ENCODE data around the gene ATF7.

Gene ATF7

GRCh38 chr12:53564941-53565340 is 61.2 kb downstream of the ATF7 start:
- H3K4me3 ChIP-seq (replicated peaks; ENCODE audit: low read depth, low read length) = no peak overlapping the region

GRCh38 chr12:53564278-53564677 is 61.9 kb downstream of the ATF7 start:
- no peak overlapping the region for H3K4me3 ChIP-seq (replicated peaks; ENCODE audit: low read depth, low read length)
- TF ChIP-seq CTCF (IDR thresholded peaks at IDR 0.05; ENCODE audit: low read depth, low read length, missing control alignments) = no peak

More at GRCh38 chr12:53564941-53565340, 61.2 kb downstream of the ATF7 start:
- no peak for DNase-seq (ENCODE audit: extremely low read depth, low read depth)
- TF ChIP-seq CTCF (IDR thresholded peaks at IDR 0.05; ENCODE audit: low read depth, low read length, missing control alignments) = no peak

GRCh38 chr12:53563452-53564028 is 62.6 kb downstream of the ATF7 start:
- H3K4me3 ChIP-seq (replicated peaks; ENCODE audit: low read depth, low read length) = no peak overlapping the region
- no peak for DNase-seq (ENCODE audit: extremely low read depth, low read depth)
- no peak for TF ChIP-seq CTCF (IDR thresholded peaks at IDR 0.05; ENCODE audit: low read depth, low read length, missing control alignments)

More at GRCh38 chr12:53564278-53564677, 61.9 kb downstream of the ATF7 start:
- DNase-seq (ENCODE audit: extremely low read depth, low read depth) = no peak

- DNase-seq (ENCODE audit: extremely low read depth, low read depth) = peak; percentile 61
- TF ChIP-seq CTCF (IDR thresholded peaks at IDR 0.05; ENCODE audit: low read depth, low read length, missing control alignments) = no peak
- no peak overlapping the region for H3K4me3 ChIP-seq (replicated peaks; ENCODE audit: low read depth, low read length)
Measured at GRCh38 chr12:53561590-53561953, 64.6 kb downstream of the ATF7 start.

- no peak for TF ChIP-seq CTCF (IDR thresholded peaks at IDR 0.05; ENCODE audit: low read depth, low read length, missing control alignments)
- no peak for DNase-seq (ENCODE audit: extremely low read depth, low read depth)
- H3K4me3 ChIP-seq (replicated peaks; ENCODE audit: low read depth, low read length) = no peak overlapping the region
Measured at GRCh38 chr12:53560912-53561589, 65.1 kb downstream of the ATF7 start.

- TF ChIP-seq CTCF (IDR thresholded peaks at IDR 0.05; ENCODE audit: low read depth, low read length, missing control alignments) = no peak
- DNase-seq (ENCODE audit: extremely low read depth, low read depth) = no peak
- no peak overlapping the region for H3K4me3 ChIP-seq (replicated peaks; ENCODE audit: low read depth, low read length)
Measured at GRCh38 chr12:53560351-53560750, 65.8 kb downstream of the ATF7 start.

Data from HFF-Myc (cell line).